Ovary (tissue), 3 donors: ENCODE results near the gene IMPDH2.

ENCODE experiments used
- EP300 ChIP-seq: sonication (generic); formaldehyde crosslinking; IDR thresholded peaks from one replicate; pipeline ENCODE4 v1.6.1; 2017; ENCODE audit warnings: antibody characterized with exemption
- TF ChIP-seq, protein P1 (sequence below), 3 donors: fragments of 450-650 bp in 2 of 3; fragments of 200-600 bp in 1 of 3; IDR thresholded peaks; one replicate each; pipeline versions ENCODE4 v1.5.1 to v1.8.0; 2016 to 2022; ENCODE audit warnings: antibody characterized with exemption in 3 of 3, mild to moderate bottlenecking in 1 of 3
- donor health status: DM: no; HTN: no; CAD: no.

DNA sequence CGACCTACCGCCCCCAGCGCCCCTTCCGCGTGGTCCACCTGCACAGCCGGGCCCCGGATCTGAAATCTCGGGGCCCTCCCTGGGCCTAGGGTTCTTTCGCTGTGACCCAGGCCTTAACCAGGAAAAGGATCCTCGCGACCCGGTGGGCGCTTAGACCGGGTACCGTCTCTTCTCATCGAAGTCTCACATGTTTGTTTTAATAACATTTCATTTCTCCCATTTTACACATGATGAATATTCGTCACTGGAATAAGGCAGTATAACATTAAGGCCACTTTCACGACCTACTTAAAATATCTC lies 10.5 kb downstream of the IMPDH2 start:
- TF ChIP-seq EP300, result no peak
- TF ChIP-seq, protein P1, sequence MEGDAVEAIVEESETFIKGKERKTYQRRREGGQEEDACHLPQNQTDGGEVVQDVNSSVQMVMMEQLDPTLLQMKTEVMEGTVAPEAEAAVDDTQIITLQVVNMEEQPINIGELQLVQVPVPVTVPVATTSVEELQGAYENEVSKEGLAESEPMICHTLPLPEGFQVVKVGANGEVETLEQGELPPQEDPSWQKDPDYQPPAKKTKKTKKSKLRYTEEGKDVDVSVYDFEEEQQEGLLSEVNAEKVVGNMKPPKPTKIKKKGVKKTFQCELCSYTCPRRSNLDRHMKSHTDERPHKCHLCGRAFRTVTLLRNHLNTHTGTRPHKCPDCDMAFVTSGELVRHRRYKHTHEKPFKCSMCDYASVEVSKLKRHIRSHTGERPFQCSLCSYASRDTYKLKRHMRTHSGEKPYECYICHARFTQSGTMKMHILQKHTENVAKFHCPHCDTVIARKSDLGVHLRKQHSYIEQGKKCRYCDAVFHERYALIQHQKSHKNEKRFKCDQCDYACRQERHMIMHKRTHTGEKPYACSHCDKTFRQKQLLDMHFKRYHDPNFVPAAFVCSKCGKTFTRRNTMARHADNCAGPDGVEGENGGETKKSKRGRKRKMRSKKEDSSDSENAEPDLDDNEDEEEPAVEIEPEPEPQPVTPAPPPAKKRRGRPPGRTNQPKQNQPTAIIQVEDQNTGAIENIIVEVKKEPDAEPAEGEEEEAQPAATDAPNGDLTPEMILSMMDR (IDR thresholded peaks at IDR 0.05), result no peak
